Activated naive CD4-positive, alpha-beta T cell treated with anti-CD3 and anti-CD28 coated beads, Interleukin-2, amount 10 ng/mL, durations not matched to agents 7 days and 5 days (primary cell): Measurements from ENCODE around the gene SLC9A7.
"Not testable (repeated sequence)": the region's sequence is repeated elsewhere in the genome, so short reads cannot be mapped to it uniquely, and the experiment has no call there.

Source experiments
- CTCF ChIA-PET: fragments of 350-600 bp; sonication (Branson Sonifier 250); formaldehyde crosslinking; loops from one replicate; lab custom pipeline; 2021; ENCODE audit warnings: antibody characterized with exemption; lab: Charles Lee
- DNase-seq: peaks from one replicate; pipeline ENCODE4 v3.0.0-alpha.2; 2020
- H3K27ac Mint-ChIP-seq: one replicate; pipeline ENCODE4 v1.8.0; 2021; ENCODE audit warnings: mild to moderate bottlenecking, moderate library complexity, mixed read lengths
- H3K27me3 Mint-ChIP-seq: one replicate; pipeline ENCODE4 v1.8.0; 2021; ENCODE audit warnings: mild to moderate bottlenecking, mixed read lengths
- H3K36me3 Mint-ChIP-seq: one replicate; pipeline ENCODE4 v1.8.0; 2021; ENCODE audit warnings: mixed read lengths
- H3K4me1 Mint-ChIP-seq: one replicate; pipeline ENCODE4 v1.8.0; 2021; ENCODE audit warnings: mixed read lengths
- H3K4me3 Mint-ChIP-seq: one replicate; pipeline ENCODE4 v1.8.0; 2021; ENCODE audit warnings: mild to moderate bottlenecking, moderate library complexity, mixed read lengths
- H3K9me3 Mint-ChIP-seq: one replicate; pipeline ENCODE4 v1.8.0; 2021; ENCODE audit warnings: mixed read lengths

Gene SLC9A7

DNA sequence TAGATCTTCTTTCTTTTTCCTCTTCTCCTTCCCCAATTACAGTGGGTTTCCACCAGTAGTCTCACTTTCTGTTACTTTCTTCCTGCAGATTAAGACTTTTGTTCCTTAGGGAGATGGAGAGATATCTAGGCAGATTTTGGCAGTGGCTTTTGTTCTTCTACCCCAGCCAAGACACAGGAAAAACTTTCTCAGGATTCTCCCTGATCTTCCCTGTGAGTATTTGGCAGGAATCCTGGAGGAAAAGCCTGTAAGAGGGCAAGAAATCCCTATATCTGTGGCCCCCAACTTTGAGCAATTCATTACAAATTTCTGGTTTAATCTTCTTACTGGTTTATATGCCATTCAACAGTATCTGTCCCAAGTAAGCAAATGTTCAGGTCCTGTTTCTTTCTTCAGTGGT is 21.9 kb downstream of the SLC9A7 start:
- Mint-ChIP-seq H3K27ac (no peak overlapping the region), H3K4me3 (no peak overlapping the region), H3K4me1 (peaks cover 8% of the 10 kb centered on the region), H3K27me3 (no peaks in the 10 kb centered on the region), H3K36me3 (peaks cover 12% of the 10 kb centered on the region), H3K9me3 (peaks cover 21% of the 10 kb centered on the region)
- CTCF ChIA-PET = interaction anchor here (0.6 kb wide), 1 partner anchor 335 kb away, joined by 4 read pairs; no protein-coding TSS in a partner anchor
- no peak for DNase-seq

DNA sequence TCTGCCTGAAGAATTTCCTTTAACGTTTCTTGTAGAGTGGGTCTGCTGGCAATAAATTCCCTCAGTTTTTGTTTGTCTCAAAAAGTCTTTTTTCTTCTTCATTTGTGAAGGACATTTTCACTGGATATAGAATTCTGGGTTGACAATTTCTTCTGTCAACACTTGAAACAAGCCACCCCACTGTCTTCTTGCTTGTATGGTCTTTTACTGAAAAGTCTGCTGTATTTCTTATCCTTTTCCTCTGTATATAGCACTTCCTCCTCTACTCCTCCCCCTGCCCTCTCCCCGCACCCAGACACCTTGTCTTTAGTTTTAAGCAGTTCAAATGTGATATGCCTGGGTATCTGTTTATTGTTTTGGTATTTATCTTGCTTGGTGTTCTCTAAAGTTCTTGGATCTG is 23.3 kb downstream of the SLC9A7 start:
- Mint-ChIP-seq H3K36me3 (peaks cover 12% of the 10 kb centered on the region), H3K9me3 (peaks cover 21% of the 10 kb centered on the region), H3K27ac (no peak overlapping the region), H3K27me3 (no peaks in the 10 kb centered on the region), H3K4me1 (peaks cover 8% of the 10 kb centered on the region), H3K4me3 (no peak overlapping the region)
- CTCF ChIA-PET = no interaction called here
- DNase-seq = no peak

DNA sequence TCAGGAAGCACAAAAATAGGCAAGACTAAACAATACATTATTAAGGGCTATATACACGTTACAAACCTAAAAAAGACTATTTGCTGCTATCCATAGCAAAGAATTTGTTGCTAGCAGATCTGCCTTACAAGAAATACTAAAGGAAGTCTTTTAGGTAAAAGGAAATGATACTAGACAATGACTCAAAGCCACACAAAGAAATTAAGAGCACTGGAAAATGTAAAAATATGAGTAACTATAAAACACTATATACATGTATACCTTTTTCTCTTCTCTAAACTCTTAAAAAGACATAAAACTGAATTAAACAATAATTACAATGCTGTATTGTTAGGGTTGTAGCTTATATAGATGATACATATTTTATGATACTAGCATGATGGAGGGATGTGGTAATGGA is 25.7 kb downstream of the SLC9A7 start:
- DNase-seq = no peak
- H3K4me1 Mint-ChIP-seq = peaks cover 8% of the 10 kb centered on the region
- H3K27ac Mint-ChIP-seq = no peak overlapping the region
- H3K36me3 Mint-ChIP-seq = peaks cover 11% of the 10 kb centered on the region
- CTCF ChIA-PET = no interaction called here
- H3K27me3 Mint-ChIP-seq = no peaks in the 10 kb centered on the region
- peaks cover 15% of the 10 kb centered on the region for H3K9me3 Mint-ChIP-seq
- H3K4me3 Mint-ChIP-seq = no peak overlapping the region

DNA sequence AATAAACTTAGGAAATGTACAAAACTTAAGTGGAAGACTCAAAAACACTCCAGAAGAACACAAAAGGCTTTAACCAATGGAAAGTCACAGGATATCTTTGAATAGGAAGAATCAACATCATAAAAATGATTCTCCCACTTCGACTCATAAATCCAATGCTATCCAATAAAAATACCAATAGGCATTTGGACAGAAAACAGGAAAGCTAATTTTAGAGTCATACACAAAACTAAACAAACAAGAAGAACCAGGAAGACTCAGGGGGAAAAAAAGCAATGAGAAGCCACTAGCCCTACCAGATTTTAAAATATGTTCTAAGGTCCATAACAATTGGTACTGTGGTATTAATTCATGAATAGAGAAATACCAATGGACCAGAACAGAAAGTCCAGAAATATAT is 28.2 kb downstream of the SLC9A7 start:
- peaks cover 8% of the 10 kb centered on the region for H3K4me1 Mint-ChIP-seq
- CTCF ChIA-PET = no interaction called here
- H3K36me3 Mint-ChIP-seq = peaks cover 2% of the 10 kb centered on the region
- H3K27me3 Mint-ChIP-seq = no peaks in the 10 kb centered on the region
- DNase-seq = no peak
- no peak overlapping the region for H3K27ac Mint-ChIP-seq
- H3K4me3 Mint-ChIP-seq = no peak overlapping the region
- peaks cover 3% of the 10 kb centered on the region for H3K9me3 Mint-ChIP-seq

DNA sequence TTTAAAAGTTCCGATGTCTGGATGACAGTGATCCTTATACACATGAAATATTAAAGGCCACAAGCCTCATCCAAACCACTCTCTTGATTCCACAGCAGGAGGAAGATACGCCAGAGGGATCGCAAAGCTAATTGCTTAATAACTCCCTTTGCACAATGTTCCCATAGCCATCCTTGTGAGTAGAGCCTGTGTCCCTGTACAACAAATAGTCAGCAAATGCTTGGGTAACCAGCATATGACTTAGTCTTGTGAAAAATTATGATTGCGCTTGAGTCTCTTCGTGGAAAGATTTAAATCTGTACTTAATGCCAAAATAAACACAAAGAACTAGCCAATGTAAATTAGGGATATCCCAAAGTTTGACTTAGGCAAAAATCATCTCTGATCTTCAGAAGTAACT is 31.5 kb downstream of the SLC9A7 start:
- Mint-ChIP-seq H3K4me1 (no peaks in the 10 kb centered on the region), H3K9me3 (no peaks in the 10 kb centered on the region), H3K36me3 (no peaks in the 10 kb centered on the region), H3K27me3 (no peaks in the 10 kb centered on the region), H3K27ac (no peak overlapping the region), H3K4me3 (no peak overlapping the region)
- CTCF ChIA-PET = no interaction called here
- DNase-seq = no peak

DNA sequence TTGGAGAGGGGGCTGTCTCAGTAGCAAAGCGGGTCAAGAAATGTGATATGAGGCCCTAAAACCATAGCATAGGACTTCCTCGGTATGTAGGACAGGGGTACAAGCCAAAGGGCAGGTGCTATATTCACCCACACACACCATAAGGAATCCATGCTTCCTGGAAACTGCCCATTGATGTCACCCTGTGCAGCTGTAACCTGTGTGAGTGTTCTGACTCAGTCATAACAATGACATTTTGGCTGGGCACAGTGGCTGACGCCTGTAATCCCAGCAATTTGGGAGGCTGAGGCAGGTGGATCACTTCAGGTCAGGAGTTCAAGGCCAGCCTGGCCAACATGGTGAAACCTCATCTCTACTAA is 35.4 kb downstream of the SLC9A7 start:
- H3K27me3 Mint-ChIP-seq, H3K4me1 Mint-ChIP-seq, CTCF ChIA-PET, DNase-seq, H3K27ac Mint-ChIP-seq, H3K36me3 Mint-ChIP-seq, H3K4me3 Mint-ChIP-seq, H3K9me3 Mint-ChIP-seq: not testable (repeated sequence)

DNA sequence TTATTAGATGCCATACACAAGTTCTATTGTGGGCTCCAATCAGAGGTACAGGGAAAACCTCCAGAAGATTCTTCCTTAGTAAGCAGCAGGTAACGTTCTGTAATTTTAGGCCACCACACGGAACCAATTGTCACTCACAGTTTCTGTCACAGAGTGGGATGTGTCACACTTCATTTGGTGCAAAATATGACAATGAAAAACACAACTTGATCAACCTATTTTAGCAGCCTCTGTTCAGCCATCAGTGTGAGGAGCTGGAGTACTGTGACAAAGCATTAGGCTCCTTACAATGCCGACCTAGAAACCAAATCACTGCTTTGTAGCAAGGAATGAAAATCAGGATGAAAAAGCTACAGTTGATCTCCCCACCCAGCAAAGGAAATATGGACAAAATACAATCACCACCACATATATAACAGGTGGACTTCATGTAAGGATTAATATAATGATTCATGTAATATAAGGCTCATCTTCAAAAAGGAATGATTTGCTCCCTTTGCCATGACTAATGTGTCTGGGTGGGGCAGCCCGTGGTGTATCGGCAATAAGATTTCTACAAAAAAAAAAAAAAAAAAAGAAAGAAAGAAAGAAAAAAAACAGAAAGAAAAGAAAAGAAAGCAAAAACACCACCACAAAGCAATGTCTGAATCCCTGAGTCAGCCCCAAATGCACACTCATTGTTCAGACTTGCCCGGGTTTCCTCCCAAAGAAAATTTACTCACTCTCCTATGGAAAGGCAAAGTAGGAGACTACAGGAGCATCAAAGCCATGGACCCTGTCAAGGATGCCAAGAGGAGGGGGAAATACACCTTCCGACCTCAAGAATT is 36.0 kb downstream of the SLC9A7 start:
- H3K36me3 Mint-ChIP-seq = no peaks in the 10 kb centered on the region
- H3K27ac Mint-ChIP-seq = no peak overlapping the region
- H3K4me1 Mint-ChIP-seq = no peaks in the 10 kb centered on the region
- no peaks in the 10 kb centered on the region for H3K9me3 Mint-ChIP-seq
- no peak overlapping the region for H3K4me3 Mint-ChIP-seq
- no peak for DNase-seq
- CTCF ChIA-PET = interaction anchor here (1.5 kb wide), 1 partner anchor 36 kb away, joined by 4 read pairs; no protein-coding TSS in a partner anchor
- no peaks in the 10 kb centered on the region for H3K27me3 Mint-ChIP-seq

DNA sequence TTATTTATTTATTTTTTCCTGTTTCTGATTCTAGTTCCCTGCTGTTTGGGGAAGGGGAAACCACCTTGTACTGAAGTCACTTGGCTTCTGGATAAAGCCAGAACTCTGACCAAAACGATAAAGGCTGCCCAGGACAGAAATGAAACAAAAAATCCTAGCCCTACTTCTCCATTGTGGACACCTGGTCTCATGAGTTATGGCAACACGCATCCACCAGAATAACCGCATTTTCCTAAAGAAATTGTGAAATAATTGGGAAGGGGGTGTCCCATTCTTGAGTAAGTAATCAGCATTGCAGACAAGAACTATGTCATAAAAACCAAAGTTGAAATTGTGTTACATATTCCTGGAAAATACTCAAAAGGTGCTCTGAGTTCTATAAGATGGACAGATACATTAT is 42.1 kb downstream of the SLC9A7 start:
- no peak overlapping the region for H3K27ac Mint-ChIP-seq
- H3K4me1 Mint-ChIP-seq = peaks cover 19% of the 10 kb centered on the region
- no peak for DNase-seq
- H3K36me3 Mint-ChIP-seq = no peaks in the 10 kb centered on the region
- CTCF ChIA-PET = no interaction called here
- no peaks in the 10 kb centered on the region for H3K27me3 Mint-ChIP-seq
- peaks cover 4% of the 10 kb centered on the region for H3K9me3 Mint-ChIP-seq
- no peak overlapping the region for H3K4me3 Mint-ChIP-seq

DNA sequence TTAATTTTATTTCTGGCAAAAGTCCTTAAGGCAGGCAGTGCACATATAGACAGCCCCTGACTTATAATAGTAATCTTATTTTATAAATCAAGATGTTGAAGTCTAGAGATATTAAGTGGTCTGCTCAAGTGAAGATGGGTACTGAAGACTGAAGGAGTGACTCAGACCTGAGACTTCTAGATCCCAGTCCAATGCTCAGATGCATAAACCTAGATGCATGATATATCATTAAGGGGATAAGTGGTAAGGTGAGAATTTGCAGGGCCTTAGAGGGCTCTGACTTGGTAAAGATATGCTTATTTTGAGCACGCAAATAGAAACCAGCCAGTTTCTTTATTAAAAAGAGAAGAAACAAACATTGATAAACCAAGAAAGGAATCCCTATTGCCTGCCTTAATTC is 42.9 kb downstream of the SLC9A7 start:
- Mint-ChIP-seq H3K27ac (no peak overlapping the region), H3K36me3 (peaks cover 2% of the 10 kb centered on the region), H3K4me3 (no peak overlapping the region), H3K27me3 (no peaks in the 10 kb centered on the region), H3K9me3 (peaks cover 6% of the 10 kb centered on the region), H3K4me1 (peaks cover 27% of the 10 kb centered on the region)
- DNase-seq = no peak
- CTCF ChIA-PET = no interaction called here

DNA sequence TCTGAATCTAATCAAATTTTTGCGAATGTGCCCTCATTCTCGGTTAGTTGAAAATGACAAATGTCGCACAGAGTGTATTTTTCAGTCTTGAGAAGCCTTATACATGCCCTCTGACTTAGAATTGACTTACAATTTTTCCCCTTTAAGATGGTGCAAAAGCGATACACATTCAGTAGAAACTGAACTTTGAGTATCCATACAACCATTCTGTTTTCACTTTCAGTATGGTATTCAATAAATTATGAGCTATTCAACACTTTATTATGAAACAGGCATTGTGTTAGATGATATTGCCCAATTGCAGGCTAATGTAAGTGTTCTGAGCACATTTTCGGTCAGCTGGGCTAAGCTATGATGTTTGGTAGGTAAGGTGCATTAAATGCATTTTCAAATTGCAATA is 43.4 kb downstream of the SLC9A7 start:
- CTCF ChIA-PET = no interaction called here
- Mint-ChIP-seq H3K4me3 (no peak overlapping the region), H3K27ac (no peak overlapping the region), H3K4me1 (peaks cover 29% of the 10 kb centered on the region), H3K9me3 (peaks cover 6% of the 10 kb centered on the region), H3K36me3 (peaks cover 2% of the 10 kb centered on the region), H3K27me3 (no peaks in the 10 kb centered on the region)
- no peak for DNase-seq

DNA sequence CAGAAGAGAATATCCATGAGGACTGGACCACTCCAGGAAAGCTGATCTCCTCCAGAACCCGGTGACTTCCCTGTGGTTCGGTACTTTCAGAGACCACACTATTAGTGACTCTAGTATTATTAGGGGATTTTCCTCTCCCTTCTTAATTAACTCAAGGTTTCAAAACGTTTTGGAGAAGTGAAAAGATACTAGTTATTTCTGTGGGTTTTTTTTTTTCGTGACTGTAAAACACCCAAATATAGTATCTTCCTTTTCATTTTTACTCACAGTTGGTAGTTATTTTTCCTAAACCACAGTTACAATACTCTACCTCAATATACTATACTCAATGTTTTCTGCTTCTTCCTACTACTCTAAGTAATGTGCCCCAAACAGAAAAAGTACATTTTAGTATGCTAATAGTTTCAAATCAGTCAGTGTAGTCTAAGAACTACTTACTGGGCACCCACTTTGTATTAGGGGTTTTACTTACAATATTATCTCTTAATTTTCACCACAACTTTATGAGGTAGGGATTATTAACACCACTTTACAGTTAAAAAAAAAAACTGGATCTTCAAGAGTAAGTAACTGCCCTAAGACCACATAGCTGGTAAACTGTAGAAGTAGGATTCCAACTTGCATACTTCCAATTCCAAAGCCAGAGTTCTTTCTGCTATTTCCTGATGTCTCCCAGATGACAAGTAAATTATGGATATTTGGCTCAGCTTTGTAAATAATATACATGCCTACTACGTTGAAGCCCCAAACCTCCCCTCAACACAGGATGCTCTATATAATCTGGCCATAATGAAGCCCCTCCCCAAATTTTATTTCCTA is 45.0 kb downstream of the SLC9A7 start:
- peaks cover 2% of the 10 kb centered on the region for H3K36me3 Mint-ChIP-seq
- H3K4me3 Mint-ChIP-seq = no peak overlapping the region
- no peak for DNase-seq
- no peak overlapping the region for H3K27ac Mint-ChIP-seq
- peaks cover 6% of the 10 kb centered on the region for H3K9me3 Mint-ChIP-seq
- CTCF ChIA-PET = no interaction called here
- H3K27me3 Mint-ChIP-seq = no peaks in the 10 kb centered on the region
- peaks cover 34% of the 10 kb centered on the region for H3K4me1 Mint-ChIP-seq

DNA sequence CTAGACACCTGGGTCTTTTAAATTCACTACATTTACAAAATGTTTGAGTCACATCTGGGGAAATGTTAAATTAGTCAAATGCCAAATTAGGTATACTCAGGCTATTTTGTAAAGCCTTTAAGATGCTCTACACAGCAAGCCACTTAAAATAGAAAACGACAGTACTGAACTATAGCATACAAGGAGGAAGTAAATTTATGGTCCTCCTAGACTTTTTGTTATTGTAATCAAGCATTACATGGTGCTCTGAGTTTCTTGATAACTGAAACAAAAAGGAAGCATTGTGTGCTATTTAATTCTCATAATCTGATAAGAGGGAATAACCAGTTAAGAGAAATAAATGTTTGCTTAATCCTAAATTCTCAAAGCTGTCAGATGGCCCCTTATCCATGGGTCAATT is 46.2 kb downstream of the SLC9A7 start:
- DNase-seq = no peak
- peaks cover 8% of the 10 kb centered on the region for H3K9me3 Mint-ChIP-seq
- peaks cover 34% of the 10 kb centered on the region for H3K4me1 Mint-ChIP-seq
- H3K4me3 Mint-ChIP-seq = no peak overlapping the region
- no peaks in the 10 kb centered on the region for H3K27me3 Mint-ChIP-seq
- CTCF ChIA-PET = no interaction called here
- no peak overlapping the region for H3K27ac Mint-ChIP-seq
- peaks cover 2% of the 10 kb centered on the region for H3K36me3 Mint-ChIP-seq

DNA sequence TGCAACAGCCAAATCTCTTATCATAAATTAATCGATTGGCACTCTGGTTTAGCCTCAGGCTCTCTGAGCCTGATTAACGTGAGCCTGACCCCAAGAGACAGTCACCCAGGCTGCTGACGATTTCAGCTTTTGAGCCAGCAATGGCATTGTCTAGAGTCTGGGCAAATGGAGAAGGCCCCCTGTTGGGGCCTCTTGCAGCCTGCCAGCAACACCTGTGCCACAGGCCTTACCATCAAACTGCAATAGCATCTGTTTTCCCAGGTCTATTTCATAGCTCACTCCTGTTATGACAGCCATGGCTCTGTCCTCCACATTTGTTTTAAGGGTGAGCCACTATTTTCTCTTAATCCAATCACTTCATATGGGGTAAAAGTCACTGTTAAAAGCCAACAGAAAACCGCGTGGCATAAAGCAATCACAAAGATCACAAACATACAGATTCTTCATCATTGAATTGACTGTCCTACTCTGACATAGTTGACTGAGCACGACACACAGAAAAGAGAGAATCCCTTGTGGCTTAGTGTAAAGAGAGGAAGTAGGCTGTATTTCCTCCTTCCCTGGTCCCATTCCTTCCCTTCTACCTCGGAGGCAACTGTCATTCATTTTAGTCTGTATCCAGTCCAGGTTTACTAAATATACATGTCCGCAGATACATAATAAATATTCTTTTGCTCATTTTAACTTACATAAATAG is 47.8 kb downstream of the SLC9A7 start:
- CTCF ChIA-PET = no interaction called here
- H3K4me3 Mint-ChIP-seq = no peak overlapping the region

DNA sequence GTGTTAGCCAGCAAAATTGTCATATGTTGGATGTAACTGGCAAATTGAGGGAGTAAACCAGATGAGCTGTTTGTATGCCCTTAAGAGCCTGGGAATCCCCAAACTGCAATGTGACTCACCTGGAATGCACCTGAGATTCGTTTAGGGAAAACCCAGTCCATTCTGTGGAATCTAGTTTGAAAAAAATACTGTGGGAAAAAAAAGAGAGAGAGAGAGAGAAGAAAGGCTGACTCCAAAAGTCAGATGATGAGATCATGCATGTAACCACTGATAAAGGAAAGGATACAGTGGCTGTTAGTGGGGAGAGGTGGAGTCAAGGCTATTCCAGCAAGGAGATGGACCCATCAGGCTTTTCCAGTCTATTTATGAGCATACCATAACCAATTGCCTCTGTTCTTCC is 48.5 kb downstream of the SLC9A7 start:
- DNase-seq = no peak
- H3K27ac Mint-ChIP-seq = no peak overlapping the region
- CTCF ChIA-PET = no interaction called here
- peaks cover 42% of the 10 kb centered on the region for H3K4me1 Mint-ChIP-seq
- H3K27me3 Mint-ChIP-seq = no peaks in the 10 kb centered on the region
- H3K36me3 Mint-ChIP-seq = peaks cover 4% of the 10 kb centered on the region
- peaks cover 6% of the 10 kb centered on the region for H3K9me3 Mint-ChIP-seq
- H3K4me3 Mint-ChIP-seq = no peak overlapping the region

More for the DNA sequence above, 47.8 kb downstream of the SLC9A7 start:
- H3K4me1 Mint-ChIP-seq = peaks cover 40% of the 10 kb centered on the region
- H3K9me3 Mint-ChIP-seq = peaks cover 6% of the 10 kb centered on the region
- no peak for DNase-seq
- no peaks in the 10 kb centered on the region for H3K27me3 Mint-ChIP-seq
- peaks cover 4% of the 10 kb centered on the region for H3K36me3 Mint-ChIP-seq
- no peak overlapping the region for H3K27ac Mint-ChIP-seq
